H1 (cell line): Measurements from ENCODE around the gene BRAT1. TPM values are rescaled to one million over a fixed set of nuclear protein-coding genes. Genes with fewer than 3 reads are reported as not detected.

ENCODE experiments used
- JUND ChIP-seq: IDR thresholded peaks from 2 replicates; pipeline ENCODE4 v1.6.1; 2011; ENCODE audit warnings: mild to moderate bottlenecking, improper control_type of control experiment, low read length
- RBBP5 ChIP-seq: IDR thresholded peaks from 2 replicates; pipeline ENCODE4 v1.7.1; 2012; ENCODE audit warnings: low read depth, mild to moderate bottlenecking, inconsistent platforms, low read length, moderate library complexity, borderline replicate concordance
- polyA plus RNA-seq, 7 experiments: library from polyadenylated mRNA; depleted of rRNA in 3 of 7; stranded (reverse) in 5 of 7; unstranded in 2 of 7; fragments of >200 nt in 5 of 7; fragments of 200-250 nt in 2 of 7; gene quantifications; 1 replicate in 5 of 7; 2 replicates in 1 of 7; 4 replicates in 1 of 7; pipeline versions ENCODE4 v1.2.1 to v1.2.3, GENCODE V29; 2011 to 2013; ENCODE audit warnings: missing spikeins in 2 of 7, mixed read lengths in 2 of 7
- total RNA-seq: library from RNA; stranded (reverse); fragmentation: NEBNext Ultra II Directional; extraction: Animal tissue kit (Norgen Biotek cat#: 25700); gene quantifications from 2 replicates; pipeline ENCODE4 v1.2.1, GENCODE V29; 2021
- TF ChIP-seq, protein P1 (sequence below), 3 experiments: IDR thresholded peaks; 1 replicate in 2 of 3; 2 replicates in 1 of 3; pipeline versions ENCODE4 v1.5.1 to v1.6.1; 2011; ENCODE audit warnings: low read length in 3 of 3, mild to moderate bottlenecking in 3 of 3, inconsistent platforms in 2 of 3, low read depth in 1 of 3, moderate library complexity in 1 of 3; ENCODE audit not compliant: insufficient read depth in 1 of 3; ENCODE audit errors: control extremely low read depth in 1 of 3
- TF ChIP-seq, protein P2 (sequence below): IDR thresholded peaks from 2 replicates; pipeline ENCODE4 v1.6.1; 2012; ENCODE audit warnings: inconsistent platforms
- TF ChIP-seq, protein P3 (sequence below): fragments of 300-600 bp; sonication (generic); IDR thresholded peaks from 2 replicates; pipeline ENCODE4 v1.7.1; 2012; ENCODE audit warnings: low read length, moderate library complexity, mild to moderate bottlenecking, inconsistent platforms; ENCODE audit not compliant: insufficient replicate concordance

Gene BRAT1
- total and polyA plus RNA-seq, 2 of the 8 experiments (the other 6 are each of a cell fraction or from before 2014, with no cell fraction given): 36.8 to 42.3 TPM

DNA sequence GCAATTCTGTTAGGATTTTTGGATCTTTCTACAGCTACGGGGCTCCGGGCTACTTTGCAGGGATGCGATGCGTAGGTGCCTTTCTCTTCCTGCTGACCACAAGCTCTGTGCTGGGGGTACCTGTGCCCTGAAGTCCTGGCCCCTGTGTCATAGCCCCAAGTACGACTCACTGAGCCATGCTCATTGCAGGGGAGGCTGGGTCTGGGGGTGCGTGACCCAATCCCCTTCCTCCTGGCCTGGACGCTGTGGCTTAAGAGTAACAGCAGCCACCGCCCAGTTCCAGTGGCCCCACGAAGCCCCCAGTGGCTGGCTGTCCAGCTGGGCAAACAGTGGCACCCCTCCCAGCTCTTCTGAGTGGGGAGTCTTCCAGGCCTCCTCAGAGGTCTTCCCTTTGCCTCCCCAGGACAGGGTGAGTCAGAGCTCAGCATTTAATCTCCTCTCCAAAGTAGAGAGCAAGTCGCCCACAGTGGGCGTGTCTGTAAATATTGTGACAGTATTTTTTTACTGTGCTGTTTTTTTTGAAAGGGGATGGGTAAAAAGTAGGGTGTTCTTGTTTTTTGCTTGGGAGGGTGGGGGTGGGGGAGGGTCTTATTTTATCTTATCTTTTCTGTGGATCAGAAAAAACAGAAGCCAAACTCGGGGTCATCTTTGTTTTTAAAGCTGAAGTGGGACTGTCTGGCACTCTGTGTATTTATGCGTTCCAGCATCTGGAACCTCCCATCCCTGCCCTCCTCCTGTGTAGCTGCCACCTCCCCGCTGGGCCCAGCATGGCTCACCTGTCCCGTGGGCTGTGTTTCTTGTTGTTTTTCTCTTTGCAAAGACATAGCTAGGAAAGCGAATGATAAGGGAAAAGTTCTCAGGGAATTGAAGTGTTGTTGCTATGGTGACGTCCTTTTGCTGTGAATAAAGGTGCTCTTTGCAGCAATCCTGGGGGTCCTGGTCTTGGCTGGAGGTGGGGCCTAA lies 27.5 kb downstream of the BRAT1 start (continued):
- TF ChIP-seq, protein P1, sequence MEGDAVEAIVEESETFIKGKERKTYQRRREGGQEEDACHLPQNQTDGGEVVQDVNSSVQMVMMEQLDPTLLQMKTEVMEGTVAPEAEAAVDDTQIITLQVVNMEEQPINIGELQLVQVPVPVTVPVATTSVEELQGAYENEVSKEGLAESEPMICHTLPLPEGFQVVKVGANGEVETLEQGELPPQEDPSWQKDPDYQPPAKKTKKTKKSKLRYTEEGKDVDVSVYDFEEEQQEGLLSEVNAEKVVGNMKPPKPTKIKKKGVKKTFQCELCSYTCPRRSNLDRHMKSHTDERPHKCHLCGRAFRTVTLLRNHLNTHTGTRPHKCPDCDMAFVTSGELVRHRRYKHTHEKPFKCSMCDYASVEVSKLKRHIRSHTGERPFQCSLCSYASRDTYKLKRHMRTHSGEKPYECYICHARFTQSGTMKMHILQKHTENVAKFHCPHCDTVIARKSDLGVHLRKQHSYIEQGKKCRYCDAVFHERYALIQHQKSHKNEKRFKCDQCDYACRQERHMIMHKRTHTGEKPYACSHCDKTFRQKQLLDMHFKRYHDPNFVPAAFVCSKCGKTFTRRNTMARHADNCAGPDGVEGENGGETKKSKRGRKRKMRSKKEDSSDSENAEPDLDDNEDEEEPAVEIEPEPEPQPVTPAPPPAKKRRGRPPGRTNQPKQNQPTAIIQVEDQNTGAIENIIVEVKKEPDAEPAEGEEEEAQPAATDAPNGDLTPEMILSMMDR (IDR thresholded peaks at IDR 0.05; ENCODE audit: control extremely low read depth in 1 of 3, insufficient read depth in 1 of 3, low read depth in 1 of 3, low read length in 3 of 3): no peak
- TF ChIP-seq, protein P2, sequence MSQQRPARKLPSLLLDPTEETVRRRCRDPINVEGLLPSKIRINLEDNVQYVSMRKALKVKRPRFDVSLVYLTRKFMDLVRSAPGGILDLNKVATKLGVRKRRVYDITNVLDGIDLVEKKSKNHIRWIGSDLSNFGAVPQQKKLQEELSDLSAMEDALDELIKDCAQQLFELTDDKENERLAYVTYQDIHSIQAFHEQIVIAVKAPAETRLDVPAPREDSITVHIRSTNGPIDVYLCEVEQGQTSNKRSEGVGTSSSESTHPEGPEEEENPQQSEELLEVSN: no peak
- no peak for TF ChIP-seq JUND
- TF ChIP-seq, protein P3, sequence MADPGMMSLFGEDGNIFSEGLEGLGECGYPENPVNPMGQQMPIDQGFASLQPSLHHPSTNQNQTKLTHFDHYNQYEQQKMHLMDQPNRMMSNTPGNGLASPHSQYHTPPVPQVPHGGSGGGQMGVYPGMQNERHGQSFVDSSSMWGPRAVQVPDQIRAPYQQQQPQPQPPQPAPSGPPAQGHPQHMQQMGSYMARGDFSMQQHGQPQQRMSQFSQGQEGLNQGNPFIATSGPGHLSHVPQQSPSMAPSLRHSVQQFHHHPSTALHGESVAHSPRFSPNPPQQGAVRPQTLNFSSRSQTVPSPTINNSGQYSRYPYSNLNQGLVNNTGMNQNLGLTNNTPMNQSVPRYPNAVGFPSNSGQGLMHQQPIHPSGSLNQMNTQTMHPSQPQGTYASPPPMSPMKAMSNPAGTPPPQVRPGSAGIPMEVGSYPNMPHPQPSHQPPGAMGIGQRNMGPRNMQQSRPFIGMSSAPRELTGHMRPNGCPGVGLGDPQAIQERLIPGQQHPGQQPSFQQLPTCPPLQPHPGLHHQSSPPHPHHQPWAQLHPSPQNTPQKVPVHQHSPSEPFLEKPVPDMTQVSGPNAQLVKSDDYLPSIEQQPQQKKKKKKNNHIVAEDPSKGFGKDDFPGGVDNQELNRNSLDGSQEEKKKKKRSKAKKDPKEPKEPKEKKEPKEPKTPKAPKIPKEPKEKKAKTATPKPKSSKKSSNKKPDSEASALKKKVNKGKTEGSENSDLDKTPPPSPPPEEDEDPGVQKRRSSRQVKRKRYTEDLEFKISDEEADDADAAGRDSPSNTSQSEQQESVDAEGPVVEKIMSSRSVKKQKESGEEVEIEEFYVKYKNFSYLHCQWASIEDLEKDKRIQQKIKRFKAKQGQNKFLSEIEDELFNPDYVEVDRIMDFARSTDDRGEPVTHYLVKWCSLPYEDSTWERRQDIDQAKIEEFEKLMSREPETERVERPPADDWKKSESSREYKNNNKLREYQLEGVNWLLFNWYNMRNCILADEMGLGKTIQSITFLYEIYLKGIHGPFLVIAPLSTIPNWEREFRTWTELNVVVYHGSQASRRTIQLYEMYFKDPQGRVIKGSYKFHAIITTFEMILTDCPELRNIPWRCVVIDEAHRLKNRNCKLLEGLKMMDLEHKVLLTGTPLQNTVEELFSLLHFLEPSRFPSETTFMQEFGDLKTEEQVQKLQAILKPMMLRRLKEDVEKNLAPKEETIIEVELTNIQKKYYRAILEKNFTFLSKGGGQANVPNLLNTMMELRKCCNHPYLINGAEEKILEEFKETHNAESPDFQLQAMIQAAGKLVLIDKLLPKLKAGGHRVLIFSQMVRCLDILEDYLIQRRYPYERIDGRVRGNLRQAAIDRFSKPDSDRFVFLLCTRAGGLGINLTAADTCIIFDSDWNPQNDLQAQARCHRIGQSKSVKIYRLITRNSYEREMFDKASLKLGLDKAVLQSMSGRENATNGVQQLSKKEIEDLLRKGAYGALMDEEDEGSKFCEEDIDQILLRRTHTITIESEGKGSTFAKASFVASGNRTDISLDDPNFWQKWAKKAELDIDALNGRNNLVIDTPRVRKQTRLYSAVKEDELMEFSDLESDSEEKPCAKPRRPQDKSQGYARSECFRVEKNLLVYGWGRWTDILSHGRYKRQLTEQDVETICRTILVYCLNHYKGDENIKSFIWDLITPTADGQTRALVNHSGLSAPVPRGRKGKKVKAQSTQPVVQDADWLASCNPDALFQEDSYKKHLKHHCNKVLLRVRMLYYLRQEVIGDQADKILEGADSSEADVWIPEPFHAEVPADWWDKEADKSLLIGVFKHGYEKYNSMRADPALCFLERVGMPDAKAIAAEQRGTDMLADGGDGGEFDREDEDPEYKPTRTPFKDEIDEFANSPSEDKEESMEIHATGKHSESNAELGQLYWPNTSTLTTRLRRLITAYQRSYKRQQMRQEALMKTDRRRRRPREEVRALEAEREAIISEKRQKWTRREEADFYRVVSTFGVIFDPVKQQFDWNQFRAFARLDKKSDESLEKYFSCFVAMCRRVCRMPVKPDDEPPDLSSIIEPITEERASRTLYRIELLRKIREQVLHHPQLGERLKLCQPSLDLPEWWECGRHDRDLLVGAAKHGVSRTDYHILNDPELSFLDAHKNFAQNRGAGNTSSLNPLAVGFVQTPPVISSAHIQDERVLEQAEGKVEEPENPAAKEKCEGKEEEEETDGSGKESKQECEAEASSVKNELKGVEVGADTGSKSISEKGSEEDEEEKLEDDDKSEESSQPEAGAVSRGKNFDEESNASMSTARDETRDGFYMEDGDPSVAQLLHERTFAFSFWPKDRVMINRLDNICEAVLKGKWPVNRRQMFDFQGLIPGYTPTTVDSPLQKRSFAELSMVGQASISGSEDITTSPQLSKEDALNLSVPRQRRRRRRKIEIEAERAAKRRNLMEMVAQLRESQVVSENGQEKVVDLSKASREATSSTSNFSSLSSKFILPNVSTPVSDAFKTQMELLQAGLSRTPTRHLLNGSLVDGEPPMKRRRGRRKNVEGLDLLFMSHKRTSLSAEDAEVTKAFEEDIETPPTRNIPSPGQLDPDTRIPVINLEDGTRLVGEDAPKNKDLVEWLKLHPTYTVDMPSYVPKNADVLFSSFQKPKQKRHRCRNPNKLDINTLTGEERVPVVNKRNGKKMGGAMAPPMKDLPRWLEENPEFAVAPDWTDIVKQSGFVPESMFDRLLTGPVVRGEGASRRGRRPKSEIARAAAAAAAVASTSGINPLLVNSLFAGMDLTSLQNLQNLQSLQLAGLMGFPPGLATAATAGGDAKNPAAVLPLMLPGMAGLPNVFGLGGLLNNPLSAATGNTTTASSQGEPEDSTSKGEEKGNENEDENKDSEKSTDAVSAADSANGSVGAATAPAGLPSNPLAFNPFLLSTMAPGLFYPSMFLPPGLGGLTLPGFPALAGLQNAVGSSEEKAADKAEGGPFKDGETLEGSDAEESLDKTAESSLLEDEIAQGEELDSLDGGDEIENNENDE: no peak
- TF ChIP-seq RBBP5: no peak
